OCI-LY1 (cell line): ENCODE results near the gene BMP7.

Experiments used
- H2AFZ ChIP-seq: fragments of 200-600 bp; sonication (generic), shearing (Covaris generic); 2 replicates; pipeline ENCODE4 v1.6.0; 2014; ENCODE audit warnings: antibody characterized with exemption, mild to moderate bottlenecking, low read length
- H3F3A ChIP-seq: fragments of 200-600 bp; sonication (generic), shearing (Covaris generic); 2 replicates; pipeline ENCODE4 v1.6.0; 2014; ENCODE audit warnings: mild to moderate bottlenecking, antibody characterized with exemption, low read length, moderate library complexity; ENCODE audit not compliant: insufficient read depth
- H3K27ac ChIP-seq: fragments of 200-600 bp; sonication (generic); 2 replicates; pipeline ENCODE4 v1.5.1; 2014; ENCODE audit warnings: low read length, mixed run types, mild to moderate bottlenecking, low read depth; ENCODE audit not compliant: poor library complexity, severe bottlenecking
- H3K27me3 ChIP-seq: fragments of 200-600 bp; sonication (generic); 2 replicates; pipeline ENCODE4 v1.6.0; 2014; ENCODE audit warnings: antibody characterized with exemption, mild to moderate bottlenecking, low read length, moderate library complexity; ENCODE audit not compliant: insufficient read depth
- H3K36me3 ChIP-seq: fragments of 200-600 bp; sonication (generic); 2 replicates; pipeline ENCODE4 v1.6.1; 2014; ENCODE audit warnings: mild to moderate bottlenecking, antibody characterized with exemption, low read length, moderate library complexity, mixed read lengths; ENCODE audit not compliant: insufficient read depth
- H3K4me1 ChIP-seq: fragments of 200-600 bp; sonication (generic); 2 replicates; pipeline ENCODE4 v1.5.1; 2014; ENCODE audit warnings: mild to moderate bottlenecking, low read length, moderate library complexity; ENCODE audit not compliant: insufficient read depth, severe bottlenecking
- H3K4me2 ChIP-seq: fragments of 200-600 bp; sonication (generic), shearing (Covaris generic); 2 replicates; pipeline ENCODE4 v1.6.1; 2014; ENCODE audit warnings: low read length
- H3K4me3 ChIP-seq: fragments of 200-600 bp; sonication (generic); 2 replicates; pipeline ENCODE4 v1.5.1; 2014; ENCODE audit warnings: low read length, low read depth, mild to moderate bottlenecking, mixed read lengths; ENCODE audit not compliant: poor library complexity, severe bottlenecking
- H3K79me2 ChIP-seq: fragments of 200-600 bp; shearing (Covaris generic); 2 replicates; pipeline ENCODE4 v1.6.1; 2016; ENCODE audit warnings: mixed run types, low read length, mixed read lengths; ENCODE audit not compliant: insufficient read depth
- H3K9ac ChIP-seq: fragments of 200-600 bp; sonication (generic), shearing (Covaris generic); 2 replicates; pipeline ENCODE4 v1.6.1; 2014; ENCODE audit warnings: mild to moderate bottlenecking, low read length, mixed read lengths
- H3K9me2 ChIP-seq: fragments of 200-600 bp; sonication (generic), shearing (Covaris generic); 2 replicates; pipeline ENCODE4 v1.6.1; 2014; ENCODE audit warnings: low read depth, mild to moderate bottlenecking, low read length, mixed read lengths
- H3K9me3 ChIP-seq: fragments of 200-600 bp; shearing (Covaris generic); 2 replicates; pipeline ENCODE4 v1.6.1; 2014; ENCODE audit warnings: low read length, mixed read lengths
- H4K20me1 ChIP-seq: fragments of 200-600 bp; sonication (generic), shearing (Covaris generic); 2 replicates; pipeline ENCODE4 v1.6.0; 2016; ENCODE audit warnings: mild to moderate bottlenecking, low read length; ENCODE audit not compliant: insufficient read depth
- EZH2 ChIP-seq: fragments of 200-600 bp; sonication (generic), shearing (Covaris generic); IDR thresholded peaks from 2 replicates; pipeline ENCODE4 v1.8.0; 2017; ENCODE audit warnings: borderline replicate concordance, mixed run types, mild to moderate bottlenecking, antibody characterized with exemption, low read length, moderate library complexity, mixed read lengths
- TF ChIP-seq, protein P1 (sequence below): fragments of 200-600 bp; sonication (generic), shearing (Covaris generic); IDR thresholded peaks from 2 replicates; pipeline ENCODE4 v1.5.1; 2017; ENCODE audit warnings: mild to moderate bottlenecking, antibody characterized with exemption, low read length, moderate library complexity, mixed read lengths

Gene BMP7

DNA sequence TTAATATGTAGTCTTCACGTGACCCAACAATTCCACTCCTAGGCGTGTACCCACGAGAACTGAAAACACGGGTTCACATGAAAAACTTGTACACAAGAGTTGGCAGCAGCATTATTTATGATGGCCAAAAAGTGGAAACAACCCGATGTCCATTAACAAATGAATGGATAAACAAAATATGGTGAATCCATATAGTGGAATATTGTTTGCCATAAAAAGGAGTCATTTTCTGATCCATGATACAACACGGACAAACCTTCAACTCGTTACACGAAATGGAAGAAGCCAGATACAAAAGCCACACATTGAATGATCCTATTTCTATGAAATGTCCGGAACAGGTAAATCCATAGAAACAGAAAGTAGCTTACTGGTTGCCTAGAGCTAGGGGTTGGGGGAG, 78.4 kb downstream of the BMP7 start:
- no peaks in the 10 kb centered on the region for H3K9me3 ChIP-seq
- no peak for TF ChIP-seq EZH2
- TF ChIP-seq, protein P1, sequence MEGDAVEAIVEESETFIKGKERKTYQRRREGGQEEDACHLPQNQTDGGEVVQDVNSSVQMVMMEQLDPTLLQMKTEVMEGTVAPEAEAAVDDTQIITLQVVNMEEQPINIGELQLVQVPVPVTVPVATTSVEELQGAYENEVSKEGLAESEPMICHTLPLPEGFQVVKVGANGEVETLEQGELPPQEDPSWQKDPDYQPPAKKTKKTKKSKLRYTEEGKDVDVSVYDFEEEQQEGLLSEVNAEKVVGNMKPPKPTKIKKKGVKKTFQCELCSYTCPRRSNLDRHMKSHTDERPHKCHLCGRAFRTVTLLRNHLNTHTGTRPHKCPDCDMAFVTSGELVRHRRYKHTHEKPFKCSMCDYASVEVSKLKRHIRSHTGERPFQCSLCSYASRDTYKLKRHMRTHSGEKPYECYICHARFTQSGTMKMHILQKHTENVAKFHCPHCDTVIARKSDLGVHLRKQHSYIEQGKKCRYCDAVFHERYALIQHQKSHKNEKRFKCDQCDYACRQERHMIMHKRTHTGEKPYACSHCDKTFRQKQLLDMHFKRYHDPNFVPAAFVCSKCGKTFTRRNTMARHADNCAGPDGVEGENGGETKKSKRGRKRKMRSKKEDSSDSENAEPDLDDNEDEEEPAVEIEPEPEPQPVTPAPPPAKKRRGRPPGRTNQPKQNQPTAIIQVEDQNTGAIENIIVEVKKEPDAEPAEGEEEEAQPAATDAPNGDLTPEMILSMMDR: no peak
- no peaks in the 10 kb centered on the region for H3K4me1 ChIP-seq
- H3K27me3 ChIP-seq: no peaks in the 10 kb centered on the region
- no peaks in the 10 kb centered on the region for H3F3A ChIP-seq
- H3K79me2 ChIP-seq: 0 out of 2 replicates have a peak, but pooled peaks cover 3% of the 10 kb centered on the region
- no peaks in the 10 kb centered on the region for H3K9me2 ChIP-seq
- no peak overlapping the region for H3K4me2 ChIP-seq
- H3K9ac ChIP-seq: no peak overlapping the region
- no peaks in the 10 kb centered on the region for H4K20me1 ChIP-seq
- no peak overlapping the region for H3K27ac ChIP-seq
- H3K36me3 ChIP-seq: peaks cover 93% of the 10 kb centered on the region
- no peak overlapping the region for H3K4me3 ChIP-seq
- H2AFZ ChIP-seq: no peak overlapping the region

- H3K9me2 ChIP-seq: no peaks in the 10 kb centered on the region
- H3K9ac ChIP-seq: no peak overlapping the region
- TF ChIP-seq EZH2: no peak
- TF ChIP-seq, protein P1: no peak
- H3K4me2 ChIP-seq: no peak overlapping the region
- H3K9me3 ChIP-seq: no peaks in the 10 kb centered on the region
- H4K20me1 ChIP-seq: no peaks in the 10 kb centered on the region
- H3K27me3 ChIP-seq: no peaks in the 10 kb centered on the region
- 0 out of 2 replicates have a peak, but pooled peaks cover 3% of the 10 kb centered on the region for H3K79me2 ChIP-seq
- H3K36me3 ChIP-seq: peaks cover 92% of the 10 kb centered on the region
- H3K4me1 ChIP-seq: no peaks in the 10 kb centered on the region
- no peaks in the 10 kb centered on the region for H3F3A ChIP-seq
- H2AFZ ChIP-seq: no peak overlapping the region
- no peak overlapping the region for H3K4me3 ChIP-seq
- no peak overlapping the region for H3K27ac ChIP-seq
These were observed 79.3 kb downstream of the BMP7 start for GRCh38 chr20:57187068-57187634.

DNA sequence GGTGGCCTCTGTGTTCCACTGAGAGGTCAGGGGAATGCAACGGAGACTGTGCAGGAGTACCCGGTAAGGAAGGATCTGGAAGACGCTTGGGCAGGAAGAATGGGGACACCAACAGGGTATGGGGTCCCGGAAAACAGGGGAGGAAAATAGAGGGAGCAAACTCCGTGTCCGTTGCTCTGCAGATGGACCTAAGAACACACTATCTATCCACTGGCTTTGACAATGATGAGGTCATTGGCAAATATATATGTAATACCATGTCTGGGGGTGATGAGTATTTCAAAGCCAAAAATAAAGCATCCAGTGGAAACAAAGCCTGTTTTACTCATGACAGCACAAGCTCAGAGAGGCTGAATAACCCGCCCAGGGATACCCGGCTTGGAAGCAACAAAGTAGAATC, 80.2 kb downstream of the BMP7 start:
- TF ChIP-seq EZH2: no peak
- TF ChIP-seq, protein P1: no peak
- Histone ChIP-seq H3K27me3 (no peaks in the 10 kb centered on the region), H4K20me1 (no peaks in the 10 kb centered on the region)

More for the DNA sequence above, 80.2 kb downstream of the BMP7 start:
- Histone ChIP-seq H3K4me2 (no peak overlapping the region), H3K36me3 (peaks cover 99% of the 10 kb centered on the region), H3F3A (no peaks in the 10 kb centered on the region), H3K9ac (no peak overlapping the region), H2AFZ (no peak overlapping the region), H3K27ac (no peak overlapping the region), H3K4me1 (no peaks in the 10 kb centered on the region), H3K9me3 (no peaks in the 10 kb centered on the region), H3K4me3 (no peak overlapping the region), H3K9me2 (no peaks in the 10 kb centered on the region), H3K79me2 (0 out of 2 replicates have a peak, but pooled peaks cover 3% of the 10 kb centered on the region)
